T1000 (cell line): ENCODE results near the gene DCC.
"Not testable (repeated sequence)": the region's sequence is repeated elsewhere in the genome, so short reads cannot be mapped to it uniquely, and the experiment has no call there.

Experiments used
- DNase-seq: peaks from one replicate; lab custom pipeline; 2025; ENCODE audit warnings: mixed read lengths; lab: John Stamatoyannopoulos, UW

The DCC gene

DNA sequence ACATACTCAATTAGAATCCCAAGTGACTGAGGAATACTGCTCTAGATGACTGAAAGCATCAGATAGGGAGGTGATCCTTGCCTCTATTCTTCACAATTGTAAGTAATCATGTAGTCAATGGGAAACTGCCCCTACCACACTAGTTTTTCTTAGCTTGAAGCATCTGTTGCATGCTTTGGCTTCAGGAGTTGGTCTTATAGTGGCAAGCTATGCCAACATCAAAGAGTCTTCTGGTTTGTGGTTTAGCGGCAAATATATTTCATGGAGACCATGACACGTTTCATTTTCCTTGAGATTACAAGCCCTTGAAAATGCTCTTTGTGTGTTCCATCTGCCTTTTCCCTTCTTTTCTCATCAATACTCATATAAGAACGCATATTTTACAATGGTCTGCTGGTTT lies 12.9 kb downstream of the DCC start:
- DNase-seq: no peak

DNA sequence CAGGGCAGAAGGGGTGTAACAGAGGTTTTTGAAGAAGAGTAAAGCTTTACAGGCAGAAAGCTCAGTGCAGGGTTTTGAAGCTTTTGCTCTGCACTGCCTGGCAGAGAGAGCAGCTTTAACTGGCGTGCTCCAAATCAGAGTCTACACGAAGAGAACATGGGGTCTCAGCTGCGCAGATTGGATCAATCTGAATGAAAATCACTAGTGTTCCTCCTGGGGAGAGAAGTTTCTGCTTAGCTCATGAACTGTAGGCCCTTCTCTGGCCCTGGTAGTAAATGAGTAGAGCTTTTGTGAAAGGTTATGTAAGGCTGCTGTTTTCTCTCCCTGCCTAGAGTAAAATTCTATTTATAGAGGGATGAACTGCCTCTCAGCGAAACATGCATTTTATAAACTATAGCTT lies 13.6 kb downstream of the DCC start:
- DNase-seq: no peak

DNA sequence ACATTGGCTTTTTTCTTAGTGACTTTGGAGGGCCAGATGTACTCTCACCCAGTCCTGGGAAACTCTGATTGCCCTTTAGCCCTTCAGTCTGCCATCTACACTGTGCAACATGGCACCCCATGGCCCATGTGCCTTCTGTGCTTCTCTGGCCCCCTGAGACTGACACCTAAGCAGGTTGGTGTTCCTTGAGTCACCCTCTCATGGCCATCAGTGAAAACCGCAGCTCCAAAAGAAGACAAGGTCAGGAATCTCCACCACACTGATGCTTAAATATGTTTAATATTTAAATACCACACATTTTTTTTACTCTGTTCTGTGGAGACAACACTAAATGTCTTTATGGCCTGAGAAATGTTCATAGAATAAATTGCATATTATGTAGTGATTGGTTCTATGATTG lies 23.9 kb downstream of the DCC start:
- no peak for DNase-seq

DNA sequence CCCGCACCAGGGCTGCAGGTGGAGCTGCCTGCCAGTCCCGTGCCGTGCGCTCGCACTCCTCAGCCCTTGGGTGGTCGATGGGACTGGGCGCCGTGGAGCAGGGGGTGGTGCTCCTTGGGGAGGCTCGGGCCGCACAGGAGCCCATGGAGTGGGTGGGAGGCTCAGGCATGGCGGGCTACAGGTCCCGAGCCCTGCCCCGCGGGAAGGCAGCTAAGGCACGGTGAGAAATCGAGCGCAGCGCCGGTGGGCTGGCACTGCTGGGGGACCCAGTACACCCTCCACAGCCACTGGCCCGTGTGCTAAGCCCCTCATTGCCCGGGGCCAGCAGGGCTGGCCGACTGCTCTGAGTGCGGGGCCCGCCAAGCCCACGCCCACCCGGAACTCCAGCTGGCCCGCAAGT lies 26.9 kb downstream of the DCC start:
- not testable (repeated sequence) for DNase-seq

DNA sequence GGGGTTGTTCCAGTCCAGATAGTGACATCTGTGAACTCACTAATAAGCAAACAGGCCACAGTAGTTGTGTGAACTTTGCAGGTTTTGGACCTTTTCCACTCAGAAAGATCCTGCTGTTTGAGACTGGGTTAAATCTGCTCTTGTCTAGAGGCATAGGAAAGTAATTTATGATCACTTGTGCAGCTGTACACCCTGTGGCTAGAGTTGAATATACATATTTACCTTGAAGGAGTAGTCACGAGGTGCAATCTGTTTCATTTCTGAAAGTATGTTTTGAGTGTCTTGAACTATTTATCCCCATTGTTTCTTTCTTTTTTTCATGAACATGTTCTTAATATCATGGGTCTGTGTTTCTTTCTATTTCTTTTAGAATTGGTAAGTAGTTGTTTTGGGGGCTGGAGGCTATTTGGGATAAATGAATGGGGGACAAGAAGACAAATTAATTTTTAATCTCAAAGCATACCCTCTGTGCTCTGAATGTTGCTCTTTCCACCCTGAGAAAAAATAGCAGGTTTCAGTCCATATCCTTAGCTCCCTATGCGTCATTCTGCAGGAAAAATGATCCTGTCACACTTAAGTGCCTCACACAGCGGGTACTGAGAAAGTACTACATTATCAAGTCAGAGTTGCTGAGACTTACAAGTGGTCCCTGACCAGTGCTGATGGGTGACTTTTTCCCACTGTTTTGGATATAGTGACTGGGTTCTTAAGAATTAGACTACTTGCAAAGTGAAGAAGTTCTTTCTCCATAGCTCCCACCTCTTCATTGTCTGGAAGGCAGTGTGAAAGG lies 28.2 kb downstream of the DCC start:
- no peak for DNase-seq

DNA sequence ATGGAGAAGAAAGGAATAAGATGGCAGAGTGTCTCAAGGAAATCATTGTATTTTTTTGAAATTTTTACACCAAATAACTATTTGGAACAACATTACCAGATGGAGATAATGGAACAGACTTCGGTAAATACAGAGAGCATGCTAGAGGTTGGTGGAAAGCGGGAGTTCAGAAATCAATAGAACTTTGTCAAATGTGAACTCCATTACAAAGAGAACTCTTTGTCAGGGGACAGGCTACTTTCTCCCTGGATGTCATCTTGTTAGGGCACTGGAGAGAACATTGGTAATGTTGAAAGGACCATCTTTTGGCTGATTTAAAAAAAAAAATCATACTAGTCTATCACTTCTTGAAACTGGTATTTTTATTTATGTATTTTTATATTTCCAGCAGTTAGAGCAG lies 30.8 kb downstream of the DCC start:
- DNase-seq: no peak

DNA sequence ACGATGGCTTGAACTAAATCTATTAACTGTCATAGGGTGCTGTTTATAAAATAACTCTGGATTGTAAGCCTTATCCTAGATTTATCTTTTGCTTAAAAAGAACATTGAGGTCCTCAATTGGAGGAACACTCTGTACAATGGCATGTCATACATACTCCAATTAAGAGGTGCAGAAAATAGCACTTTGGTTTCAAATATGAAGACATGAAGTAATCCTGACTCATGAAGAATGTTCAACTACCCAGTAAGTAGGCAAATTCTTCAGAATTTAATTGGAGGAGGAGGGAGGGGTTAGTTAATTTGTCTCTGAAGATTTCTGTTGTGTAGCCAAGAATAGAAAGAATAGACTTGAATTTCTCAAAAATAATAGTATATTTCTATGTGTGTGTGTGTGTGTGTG lies 36.1 kb downstream of the DCC start:
- no peak for DNase-seq

DNA sequence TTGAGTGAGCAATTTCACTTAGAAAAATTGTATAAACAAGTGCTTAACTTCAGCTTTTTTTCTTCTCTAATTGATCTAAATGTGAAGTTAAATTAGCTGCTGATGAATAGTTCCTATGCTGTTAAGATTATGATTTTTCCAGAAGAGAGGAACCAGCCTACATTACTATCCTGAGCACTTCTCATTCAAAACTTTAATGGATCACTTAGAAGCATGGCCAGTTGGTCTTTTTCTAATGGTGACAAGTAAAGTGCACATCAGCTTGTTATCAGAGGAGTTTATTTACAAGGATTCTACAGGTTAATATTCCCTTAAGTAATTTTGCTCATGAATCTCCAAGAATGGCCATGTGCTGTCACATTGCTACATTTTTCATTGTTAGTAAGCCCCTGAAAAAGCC lies 37.1 kb downstream of the DCC start:
- DNase-seq: no peak

DNA sequence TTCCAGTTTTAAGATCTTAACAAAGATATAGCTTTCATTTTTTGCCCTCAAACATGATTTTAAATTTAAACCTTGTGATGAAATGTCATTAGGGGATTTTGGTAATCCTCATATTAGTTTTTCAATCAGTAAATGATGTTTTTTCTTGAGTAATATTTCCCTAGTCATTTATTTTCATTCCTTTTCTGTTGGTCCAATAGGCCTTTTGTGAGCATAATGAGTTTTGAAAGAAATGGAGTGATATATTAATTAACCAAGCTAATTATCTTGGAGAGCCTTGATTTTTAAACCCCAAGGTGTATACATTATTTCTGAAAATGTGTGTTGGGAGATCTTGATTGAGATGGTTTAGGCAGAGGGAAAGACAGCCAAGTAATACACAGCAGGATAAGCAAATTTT lies 46.3 kb downstream of the DCC start:
- DNase-seq: no peak

DNA sequence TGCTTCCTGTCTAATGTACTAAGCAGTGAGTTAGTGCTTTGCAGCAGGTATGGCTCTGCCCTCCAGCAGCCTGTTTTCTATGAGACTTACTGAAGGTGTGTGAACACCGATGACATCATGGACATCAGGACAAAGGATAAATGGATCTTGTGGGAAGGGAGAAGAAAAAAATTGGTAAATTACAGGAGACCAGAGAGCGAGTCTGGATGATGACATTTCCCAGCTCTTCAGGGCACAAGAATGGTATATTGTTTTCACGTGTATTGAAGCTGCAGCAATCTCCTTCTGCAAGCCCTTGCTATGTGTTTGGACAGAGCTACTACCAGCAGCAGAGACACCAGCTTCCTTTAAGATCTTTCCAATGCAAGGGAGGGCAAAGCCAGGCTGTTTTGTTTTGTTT lies 47.2 kb downstream of the DCC start:
- DNase-seq: no peak

DNA sequence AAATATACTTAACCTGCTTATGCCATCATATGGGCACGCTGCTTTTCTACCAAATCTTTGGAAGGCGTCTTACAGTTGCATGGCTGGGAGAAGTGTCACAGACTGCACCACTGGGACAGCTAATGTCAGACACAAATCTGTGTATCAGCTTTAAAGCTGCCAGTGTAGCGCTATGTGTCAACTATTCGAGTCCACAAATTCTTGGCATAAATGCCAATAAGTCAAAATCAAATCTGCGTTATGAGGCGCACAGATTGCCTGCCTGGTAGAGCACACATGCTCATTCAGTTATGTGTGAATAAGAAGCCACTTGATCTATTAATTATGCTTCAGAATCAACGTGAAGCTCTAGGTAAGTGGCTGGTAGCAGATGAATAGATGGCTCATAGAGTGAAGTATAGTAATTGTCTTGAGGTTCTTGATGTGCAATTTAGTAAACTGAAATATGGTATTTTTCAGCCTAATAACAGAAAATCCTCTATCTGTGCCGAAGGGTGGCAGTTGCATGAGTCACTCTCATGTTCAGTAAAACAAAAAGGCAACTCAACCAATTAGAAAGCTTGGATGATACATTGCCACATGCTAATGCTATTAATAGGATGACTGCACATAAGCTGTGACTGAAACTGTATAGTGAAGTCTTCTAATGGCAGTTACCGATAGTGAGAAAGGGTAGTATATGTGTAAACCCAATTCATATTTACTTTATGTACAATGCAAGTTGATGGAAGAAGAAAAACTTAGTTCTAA lies 52.0 kb downstream of the DCC start:
- DNase-seq: no peak

DNA sequence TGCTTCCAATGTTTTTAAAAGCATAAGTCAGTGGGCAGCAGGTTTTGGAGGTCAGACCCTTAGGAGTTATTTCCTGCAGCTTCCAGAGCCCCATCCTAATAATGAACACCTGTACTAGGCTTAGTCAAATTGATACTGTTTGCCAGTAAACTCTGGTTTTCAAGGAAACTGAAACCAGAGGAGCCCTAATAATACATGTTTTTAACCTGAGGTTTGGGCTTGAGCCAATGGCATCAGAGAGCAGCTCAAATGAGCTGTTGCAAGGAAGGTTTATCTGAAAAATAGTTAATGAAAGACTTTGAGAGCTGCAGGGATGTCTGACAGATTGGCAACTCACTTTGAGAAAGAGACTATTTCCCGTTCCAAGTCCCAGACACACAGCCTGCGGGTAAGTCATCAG lies 54.6 kb downstream of the DCC start:
- no peak for DNase-seq

DNA sequence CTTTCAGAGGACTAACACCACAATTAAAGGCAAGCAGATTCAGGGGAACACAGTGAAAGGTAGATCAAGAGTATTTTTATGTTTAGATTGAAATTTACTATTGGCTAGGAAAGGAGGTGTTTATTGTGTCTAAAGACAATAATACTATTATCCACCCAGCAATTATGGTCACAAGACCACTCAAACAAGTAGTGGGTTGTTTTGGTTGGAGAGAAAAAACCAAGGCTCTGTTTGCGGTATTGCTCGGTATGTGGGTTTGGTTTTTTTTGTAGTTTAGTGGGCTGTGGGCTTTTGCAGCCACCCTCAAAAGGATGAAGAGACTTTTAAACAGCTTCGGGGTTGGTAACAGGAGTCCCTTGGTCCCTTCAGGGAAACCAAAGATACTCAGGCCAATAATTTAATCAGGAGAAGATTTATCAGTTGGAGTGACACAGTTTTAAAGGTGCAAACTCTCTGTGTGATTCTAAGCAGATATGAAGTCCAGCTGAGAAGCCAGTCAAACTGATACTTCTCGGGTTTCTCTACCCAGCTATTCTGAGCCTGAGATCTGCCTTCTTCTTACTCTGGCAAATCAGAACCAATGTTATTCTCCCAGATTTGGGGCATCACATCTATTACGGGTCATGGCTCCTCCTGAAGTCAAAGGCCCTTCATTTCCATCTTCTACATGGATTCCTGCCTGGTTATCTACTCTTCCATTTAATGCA lies 55.3 kb downstream of the DCC start:
- DNase-seq: no peak

DNA sequence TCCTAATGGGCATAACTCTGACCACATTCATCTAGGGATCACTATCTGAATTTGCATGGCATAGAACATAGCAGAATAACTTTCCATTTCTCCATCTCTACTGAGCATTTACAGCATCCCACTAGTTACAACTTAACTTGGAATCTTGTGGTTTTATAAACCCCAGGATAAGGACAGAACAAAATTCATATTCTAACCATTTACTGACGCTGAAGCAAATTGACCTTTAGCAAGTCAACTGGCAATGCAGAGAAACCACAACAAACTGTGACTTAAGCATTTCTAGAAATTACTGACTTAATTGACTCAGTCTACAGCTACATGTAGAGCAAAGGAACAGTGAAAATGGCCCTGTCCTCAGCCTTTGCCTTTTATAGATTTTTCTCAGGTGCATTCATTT lies 61.2 kb downstream of the DCC start:
- DNase-seq: no peak

DNA sequence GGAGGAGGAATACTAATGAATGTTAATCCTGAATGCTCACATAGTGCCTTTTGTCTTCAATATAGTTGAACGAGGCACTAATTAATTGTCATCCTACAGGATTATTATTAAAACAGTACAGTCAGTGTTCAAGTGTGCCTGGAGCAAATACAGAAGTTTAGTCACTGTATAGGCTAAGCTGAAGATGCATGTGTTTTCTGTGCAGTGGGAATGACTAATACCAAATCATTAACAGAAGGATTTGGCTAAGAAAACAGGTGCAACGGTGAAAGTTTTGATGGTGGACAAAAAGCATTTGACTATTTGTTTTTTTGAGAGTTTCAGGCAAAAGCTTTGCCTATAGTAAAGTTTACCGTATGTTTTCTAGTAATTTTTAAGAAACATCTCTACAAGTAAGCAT lies 62.8 kb downstream of the DCC start:
- DNase-seq: no peak

DNA sequence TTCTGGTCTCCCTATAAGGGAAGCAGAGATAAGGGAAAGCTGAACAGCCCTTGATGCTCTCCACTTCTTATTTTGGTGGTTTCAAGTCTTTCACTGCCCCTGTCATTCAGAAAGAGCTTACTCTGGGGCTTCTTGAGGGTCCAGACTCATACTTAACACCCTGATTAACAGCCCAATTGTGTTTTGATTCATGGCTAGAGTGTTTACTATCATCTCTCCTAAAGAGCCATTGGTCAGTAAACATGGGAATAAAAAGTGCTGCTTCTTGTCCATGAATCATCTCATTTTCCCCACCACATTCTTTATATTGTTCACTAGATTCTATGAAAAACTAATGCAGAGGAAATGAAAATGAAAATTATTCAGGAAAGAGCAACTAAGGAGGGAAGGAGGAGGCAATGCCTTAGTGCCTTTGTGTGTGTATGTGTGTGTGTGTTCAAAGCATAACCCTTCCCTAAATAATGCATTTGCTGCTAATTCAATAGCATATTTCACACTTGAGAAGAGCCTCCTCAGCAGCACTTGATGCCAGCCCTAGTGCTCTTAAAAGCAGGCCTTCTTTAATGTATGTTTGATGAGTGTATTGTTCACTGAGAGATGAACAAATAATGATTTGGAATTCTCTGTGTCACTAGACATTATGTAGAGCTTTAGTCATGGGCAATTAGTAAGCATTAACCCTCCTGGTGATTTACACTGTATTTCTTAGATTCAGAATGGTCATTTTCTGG lies 63.5 kb downstream of the DCC start:
- DNase-seq: no peak

DNA sequence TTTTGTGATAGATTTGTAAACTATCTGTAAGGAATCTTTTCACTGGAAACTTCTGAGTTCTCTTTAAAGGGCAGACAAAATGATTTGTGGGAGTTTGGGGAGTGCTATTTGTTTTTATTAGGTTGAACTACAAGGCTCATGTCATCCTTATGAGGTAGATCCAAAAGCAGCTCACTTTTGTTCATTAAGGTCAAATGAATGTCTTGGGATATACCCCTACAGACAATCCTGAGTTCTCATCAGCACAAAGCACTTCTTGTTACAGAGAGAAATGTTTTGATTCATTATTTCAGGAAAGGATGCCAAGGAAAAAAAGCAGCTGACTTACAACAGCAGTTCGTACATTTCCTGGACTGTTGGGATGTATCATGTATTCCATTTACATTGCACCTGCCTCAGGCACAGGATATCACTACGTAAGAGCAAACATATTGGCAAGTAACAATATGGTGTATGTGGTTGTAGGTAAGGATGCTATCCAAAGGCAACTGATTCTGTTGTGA lies 68.9 kb downstream of the DCC start:
- DNase-seq: no peak

DNA sequence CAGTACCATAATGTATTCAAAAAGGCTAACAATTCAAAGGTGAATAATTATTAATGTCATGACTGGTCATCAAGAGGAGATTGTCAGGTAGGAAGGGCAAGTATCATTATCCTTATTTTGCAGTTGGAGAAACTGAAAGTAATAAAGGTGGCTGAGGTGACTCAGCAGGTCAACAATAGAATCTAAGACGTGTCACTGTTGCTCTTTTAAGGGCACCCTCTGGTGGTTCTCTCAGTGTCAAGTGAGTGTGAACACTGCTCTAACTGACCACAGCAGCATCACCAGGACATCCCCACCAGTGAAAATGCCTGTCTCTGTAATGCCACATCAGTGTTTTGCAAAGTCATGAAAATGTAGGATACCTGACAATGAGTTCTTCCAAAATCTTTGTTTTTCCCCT lies 69.7 kb downstream of the DCC start:
- no peak for DNase-seq

DNA sequence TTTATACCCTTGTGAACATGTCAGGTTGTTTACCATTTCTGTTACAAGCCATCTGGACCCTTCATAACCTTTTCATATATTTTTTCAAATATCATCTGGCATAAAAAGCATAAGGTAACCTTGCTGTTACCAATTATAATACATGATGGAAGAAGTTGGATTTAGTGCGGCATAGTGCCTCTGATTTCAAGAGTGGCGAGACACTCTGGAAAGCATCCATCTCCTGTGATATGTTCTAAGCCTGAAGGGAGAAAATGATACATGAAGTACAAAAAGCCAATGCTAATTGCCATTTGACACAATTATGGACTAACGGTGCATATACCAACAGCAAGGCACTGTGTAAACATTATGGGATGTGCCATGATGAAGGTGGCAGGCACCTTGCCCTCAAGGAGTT lies 75.1 kb downstream of the DCC start:
- no peak for DNase-seq

DNA sequence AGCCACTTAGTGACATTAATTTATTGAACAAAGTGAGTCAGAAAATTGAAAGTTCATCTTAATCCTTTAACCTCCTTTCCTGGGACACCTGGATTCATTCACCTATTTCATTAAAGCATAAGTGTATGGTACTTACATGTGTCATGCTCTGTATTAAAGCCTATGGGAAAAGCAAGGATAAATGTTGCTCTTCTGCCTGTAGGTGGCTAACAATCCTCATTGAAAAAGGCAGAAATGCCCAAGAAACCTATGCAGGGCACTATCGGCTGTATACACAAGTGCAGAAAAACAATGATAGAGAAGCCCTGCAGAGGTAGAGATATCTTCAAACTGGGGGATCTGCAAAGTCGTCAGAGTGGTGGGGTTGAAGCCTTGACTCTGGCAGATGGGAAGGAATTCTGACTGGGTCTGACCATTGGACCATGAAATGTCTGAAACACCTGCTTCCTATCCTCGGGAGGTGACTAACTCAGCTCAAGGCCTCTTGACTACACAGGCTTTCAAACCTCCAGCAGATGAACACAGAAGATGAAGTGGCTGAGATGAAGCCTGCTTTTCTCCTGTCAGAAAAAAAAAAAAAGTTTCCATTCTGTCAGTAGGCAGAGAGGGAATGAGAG lies 83.1 kb downstream of the DCC start:
- no peak for DNase-seq

DNA sequence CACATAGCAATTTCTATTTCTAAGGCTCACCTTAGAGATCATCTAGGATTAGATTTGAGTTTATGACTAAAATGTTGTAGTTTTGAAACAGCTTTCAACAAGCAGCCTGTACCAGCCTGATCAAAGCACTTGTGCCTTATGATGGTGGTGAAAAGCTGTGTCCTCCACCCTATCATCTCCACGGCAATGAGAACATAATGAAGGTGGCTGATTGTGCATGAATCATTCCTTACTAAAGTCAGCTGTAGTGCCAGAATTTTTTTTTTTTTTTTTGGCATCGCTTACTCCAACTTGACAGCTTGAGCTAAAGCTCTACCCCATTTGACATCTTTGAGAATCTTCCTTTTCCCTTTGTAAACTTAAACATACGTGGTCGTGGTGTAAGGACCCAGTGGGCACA lies 86.0 kb downstream of the DCC start:
- no peak for DNase-seq

DNA sequence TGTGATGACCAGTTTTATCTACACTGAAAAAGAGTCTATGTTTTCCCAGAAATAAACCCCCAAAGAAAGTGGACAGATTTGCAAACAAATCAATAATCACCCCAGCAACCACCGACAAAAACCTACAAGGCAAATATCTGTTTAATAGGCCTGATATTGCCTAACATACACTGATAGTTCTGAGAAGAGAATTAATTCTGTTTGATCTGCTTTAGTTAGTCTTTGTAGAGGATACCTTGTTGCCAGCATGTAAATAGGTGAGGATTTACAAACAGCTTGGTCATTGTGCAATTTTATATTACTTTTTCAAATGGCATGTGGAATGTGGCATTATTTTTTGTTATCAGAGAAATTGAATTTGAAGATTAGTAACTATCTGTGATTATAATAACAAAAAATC lies 86.5 kb downstream of the DCC start:
- no peak for DNase-seq
